OCI-LY1 (cell line): ENCODE data around the gene PARD6B.

Experiments
- H2AFZ ChIP-seq: fragments of 200-600 bp; sonication (generic), shearing (Covaris generic); 2 replicates; pipeline ENCODE4 v1.6.0; 2014; ENCODE audit warnings: antibody characterized with exemption, mild to moderate bottlenecking, low read length
- H3F3A ChIP-seq: fragments of 200-600 bp; sonication (generic), shearing (Covaris generic); 2 replicates; pipeline ENCODE4 v1.6.0; 2014; ENCODE audit warnings: mild to moderate bottlenecking, antibody characterized with exemption, low read length, moderate library complexity; ENCODE audit not compliant: insufficient read depth
- H3K27ac ChIP-seq: fragments of 200-600 bp; sonication (generic); 2 replicates; pipeline ENCODE4 v1.5.1; 2014; ENCODE audit warnings: low read length, mixed run types, mild to moderate bottlenecking, low read depth; ENCODE audit not compliant: poor library complexity, severe bottlenecking
- H3K27me3 ChIP-seq: fragments of 200-600 bp; sonication (generic); 2 replicates; pipeline ENCODE4 v1.6.0; 2014; ENCODE audit warnings: antibody characterized with exemption, mild to moderate bottlenecking, low read length, moderate library complexity; ENCODE audit not compliant: insufficient read depth
- H3K36me3 ChIP-seq: fragments of 200-600 bp; sonication (generic); 2 replicates; pipeline ENCODE4 v1.6.1; 2014; ENCODE audit warnings: mild to moderate bottlenecking, antibody characterized with exemption, low read length, moderate library complexity, mixed read lengths; ENCODE audit not compliant: insufficient read depth
- H3K4me1 ChIP-seq: fragments of 200-600 bp; sonication (generic); 2 replicates; pipeline ENCODE4 v1.5.1; 2014; ENCODE audit warnings: mild to moderate bottlenecking, low read length, moderate library complexity; ENCODE audit not compliant: insufficient read depth, severe bottlenecking
- H3K4me2 ChIP-seq: fragments of 200-600 bp; sonication (generic), shearing (Covaris generic); 2 replicates; pipeline ENCODE4 v1.6.1; 2014; ENCODE audit warnings: low read length
- H3K4me3 ChIP-seq: fragments of 200-600 bp; sonication (generic); 2 replicates; pipeline ENCODE4 v1.5.1; 2014; ENCODE audit warnings: low read length, low read depth, mild to moderate bottlenecking, mixed read lengths; ENCODE audit not compliant: poor library complexity, severe bottlenecking
- H3K79me2 ChIP-seq: fragments of 200-600 bp; shearing (Covaris generic); 2 replicates; pipeline ENCODE4 v1.6.1; 2016; ENCODE audit warnings: mixed run types, low read length, mixed read lengths; ENCODE audit not compliant: insufficient read depth
- H3K9ac ChIP-seq: fragments of 200-600 bp; sonication (generic), shearing (Covaris generic); 2 replicates; pipeline ENCODE4 v1.6.1; 2014; ENCODE audit warnings: mild to moderate bottlenecking, low read length, mixed read lengths
- H3K9me2 ChIP-seq: fragments of 200-600 bp; sonication (generic), shearing (Covaris generic); 2 replicates; pipeline ENCODE4 v1.6.1; 2014; ENCODE audit warnings: low read depth, mild to moderate bottlenecking, low read length, mixed read lengths
- H3K9me3 ChIP-seq: fragments of 200-600 bp; shearing (Covaris generic); 2 replicates; pipeline ENCODE4 v1.6.1; 2014; ENCODE audit warnings: low read length, mixed read lengths
- H4K20me1 ChIP-seq: fragments of 200-600 bp; sonication (generic), shearing (Covaris generic); 2 replicates; pipeline ENCODE4 v1.6.0; 2016; ENCODE audit warnings: mild to moderate bottlenecking, low read length; ENCODE audit not compliant: insufficient read depth
- CTCF ChIP-seq: fragments of 200-600 bp; sonication (generic), shearing (Covaris generic); IDR thresholded peaks from 2 replicates; pipeline ENCODE4 v1.5.1; 2017; ENCODE audit warnings: mild to moderate bottlenecking, antibody characterized with exemption, low read length, moderate library complexity, mixed read lengths
- EZH2 ChIP-seq: fragments of 200-600 bp; sonication (generic), shearing (Covaris generic); IDR thresholded peaks from 2 replicates; pipeline ENCODE4 v1.8.0; 2017; ENCODE audit warnings: borderline replicate concordance, mixed run types, mild to moderate bottlenecking, antibody characterized with exemption, low read length, moderate library complexity, mixed read lengths

Gene PARD6B

DNA sequence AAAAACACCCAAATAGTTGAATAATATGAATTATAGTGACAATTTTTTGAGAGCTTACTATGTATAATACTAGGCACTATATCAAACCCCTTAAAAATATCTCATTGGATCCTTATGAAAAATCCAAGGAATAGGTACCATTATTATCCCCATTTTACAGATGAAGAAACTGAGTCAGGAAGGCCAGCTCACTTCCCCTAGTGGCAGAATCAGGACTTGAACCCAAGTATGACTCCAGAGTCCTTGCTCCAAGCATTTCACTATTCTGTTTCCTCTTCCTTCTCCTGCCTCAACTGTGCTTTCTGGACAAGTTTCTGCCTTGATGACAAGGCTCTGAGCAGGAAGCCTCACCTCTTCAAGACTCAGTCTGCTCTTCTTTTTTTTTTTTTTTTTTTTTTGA, 10.8 kb upstream of the PARD6B start:
- H3F3A ChIP-seq = no peaks in the 10 kb centered on the region
- no peaks in the 10 kb centered on the region for H3K36me3 ChIP-seq
- no peaks in the 10 kb centered on the region for H3K79me2 ChIP-seq
- H3K4me2 ChIP-seq = no peak overlapping the region
- no peak overlapping the region for H3K27ac ChIP-seq
- no peaks in the 10 kb centered on the region for H3K9me3 ChIP-seq
- H3K4me1 ChIP-seq = no peaks in the 10 kb centered on the region
- no peaks in the 10 kb centered on the region for H3K9me2 ChIP-seq
- H3K27me3 ChIP-seq = no peaks in the 10 kb centered on the region
- no peak overlapping the region for H3K9ac ChIP-seq
- H2AFZ ChIP-seq = no peak overlapping the region
- TF ChIP-seq CTCF = no peak
- no peak overlapping the region for H3K4me3 ChIP-seq
- H4K20me1 ChIP-seq = no peaks in the 10 kb centered on the region

- H3K36me3 ChIP-seq = no peaks in the 10 kb centered on the region
- H3F3A ChIP-seq = no peaks in the 10 kb centered on the region
- no peak overlapping the region for H2AFZ ChIP-seq
- no peak overlapping the region for H3K27ac ChIP-seq
- H3K9me3 ChIP-seq = no peaks in the 10 kb centered on the region
- H3K27me3 ChIP-seq = no peaks in the 10 kb centered on the region
- no peaks in the 10 kb centered on the region for H3K79me2 ChIP-seq
- TF ChIP-seq CTCF = no peak
- no peak for TF ChIP-seq EZH2
- no peaks in the 10 kb centered on the region for H3K4me1 ChIP-seq
- no peak overlapping the region for H3K4me3 ChIP-seq
- H3K9ac ChIP-seq = no peak overlapping the region
- no peaks in the 10 kb centered on the region for H3K9me2 ChIP-seq
- H3K4me2 ChIP-seq = no peak overlapping the region
- H4K20me1 ChIP-seq = no peaks in the 10 kb centered on the region
These were observed 9.5 kb upstream of the PARD6B start for GRCh38 chr20:50721881-50722281.

DNA sequence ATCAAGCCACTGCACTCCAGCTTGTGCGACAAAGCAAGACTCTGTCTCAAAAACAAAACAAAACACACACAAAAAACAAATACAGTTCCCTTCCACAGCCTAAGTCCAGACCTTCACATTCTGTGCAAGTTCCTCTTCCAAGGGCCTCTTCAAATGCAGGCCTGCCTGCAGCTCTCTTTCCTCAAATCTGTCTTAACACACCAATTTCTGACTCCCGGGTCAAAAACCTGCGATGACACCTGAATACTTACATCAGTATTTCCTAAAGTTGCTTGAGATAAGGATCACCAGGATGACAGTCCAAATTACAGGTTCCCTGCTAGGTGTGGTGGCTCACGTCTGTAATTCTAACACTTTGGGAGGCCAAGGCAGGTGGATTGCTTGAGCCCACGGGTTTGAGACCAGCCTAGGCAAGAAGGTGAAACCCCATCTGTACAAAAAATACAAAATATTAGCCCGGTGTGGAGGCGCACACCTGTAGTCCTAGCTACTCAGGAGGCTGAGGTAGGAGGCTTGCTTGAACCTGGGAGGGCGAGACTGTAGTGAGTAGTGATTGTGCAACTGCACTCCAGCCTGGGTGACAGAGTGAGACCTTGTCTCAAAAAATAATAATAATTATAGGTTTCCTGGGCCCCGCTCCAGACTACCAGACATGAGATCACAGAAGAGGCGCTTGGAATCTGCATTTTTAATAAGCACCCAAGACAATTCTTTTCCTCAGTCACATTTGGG, 8.8 kb upstream of the PARD6B start:
- Histone ChIP-seq H3K36me3 (no peaks in the 10 kb centered on the region), H3K4me2 (no peak overlapping the region), H3F3A (no peaks in the 10 kb centered on the region), H3K4me3 (no peak overlapping the region), H2AFZ (no peak overlapping the region), H3K4me1 (no peaks in the 10 kb centered on the region), H3K9me2 (no peaks in the 10 kb centered on the region), H3K27me3 (no peaks in the 10 kb centered on the region), H3K9me3 (no peaks in the 10 kb centered on the region), H3K9ac (no peak overlapping the region), H4K20me1 (no peaks in the 10 kb centered on the region), H3K79me2 (no peaks in the 10 kb centered on the region), H3K27ac (no peak overlapping the region)
- no peak for TF ChIP-seq CTCF
- no peak for TF ChIP-seq EZH2
